Left cardiac atrium (tissue), 4 donors: Measurements from ENCODE around the gene CCDC183. TPM values are rescaled to one million over a fixed set of nuclear protein-coding genes. Genes with fewer than 3 reads are reported as not detected.
"Not testable (repeated sequence)": the region's sequence is repeated elsewhere in the genome, so short reads cannot be mapped to it uniquely, and the experiment has no call there.

Source experiments
- ATAC-seq, 2 donors: fragments of 200-7000 bp; cut with Tn5 transposase; one replicate each; pipeline ENCODE4 v1.9.1; 2020; ENCODE audit warnings: mild to moderate bottlenecking in 2 of 2, moderate library complexity in 2 of 2
- DNase-seq: peaks from one replicate; pipeline ENCODE4 v3.0.0-alpha.2; 2020
- intact Hi-C, 2 donors: fragments of 100-400 bp; cut with DNase I; formaldehyde crosslinking; loops; one replicate each; pipeline versions ENCODE4 v1.14.1 to v1.15.1; 2022 to 2023
- total RNA-seq, 2 donors: library from RNA; stranded (reverse); fragmentation: NEBNext Ultra II Directional; extraction: Animal tissue kit (Norgen Biotek cat#: 25700); gene quantifications; one replicate each; pipeline ENCODE4 v1.2.1, GENCODE V29; 2021
- donor health status: DM: no; HTN: yes; CAD: no.
- donor health status: DM: no; HTN: yes; CAD: no; lungs with severe emphysema.
- donor health status: DM: yes; HTN: yes; CAD: no.
- donor health status: Dilated cardiomyopathy.

CCDC183 gene
- total RNA-seq, 2 donors from 2014 or later = 1.1 to 1.6 TPM

- peak in 1 of 2 donors; percentile 0 for ATAC-seq
These were observed 45.7 kb downstream of the CCDC183 start for GRCh38 chr9:136841646-136842379.

GRCh38 chr9:136842380-136842948 lies 46.3 kb downstream of the CCDC183 start, which contains the start of gene AJM1:
AJM1 (plus strand) TSS chr9:136842478; CDS start chr9:136844415, 1,937 bp downstream.
- intact Hi-C loops = loop anchor here in 1 of 2 donors (10.0 kb wide), 1 partner anchor 48 kb away; the partner anchor contains the start of genes CCDC183 and TMEM141
- DNase-seq = peak; percentile 85
- peak; percentile 76 to 81 for ATAC-seq

More at GRCh38 chr9:136841646-136842379, 45.7 kb downstream of the CCDC183 start:
- DNase-seq = not testable (repeated sequence)
- intact Hi-C loops = loop anchor here in 1 of 2 donors (10.0 kb wide), 1 partner anchor 47 kb away; the partner anchor contains the start of genes CCDC183 and TMEM141

DNA sequence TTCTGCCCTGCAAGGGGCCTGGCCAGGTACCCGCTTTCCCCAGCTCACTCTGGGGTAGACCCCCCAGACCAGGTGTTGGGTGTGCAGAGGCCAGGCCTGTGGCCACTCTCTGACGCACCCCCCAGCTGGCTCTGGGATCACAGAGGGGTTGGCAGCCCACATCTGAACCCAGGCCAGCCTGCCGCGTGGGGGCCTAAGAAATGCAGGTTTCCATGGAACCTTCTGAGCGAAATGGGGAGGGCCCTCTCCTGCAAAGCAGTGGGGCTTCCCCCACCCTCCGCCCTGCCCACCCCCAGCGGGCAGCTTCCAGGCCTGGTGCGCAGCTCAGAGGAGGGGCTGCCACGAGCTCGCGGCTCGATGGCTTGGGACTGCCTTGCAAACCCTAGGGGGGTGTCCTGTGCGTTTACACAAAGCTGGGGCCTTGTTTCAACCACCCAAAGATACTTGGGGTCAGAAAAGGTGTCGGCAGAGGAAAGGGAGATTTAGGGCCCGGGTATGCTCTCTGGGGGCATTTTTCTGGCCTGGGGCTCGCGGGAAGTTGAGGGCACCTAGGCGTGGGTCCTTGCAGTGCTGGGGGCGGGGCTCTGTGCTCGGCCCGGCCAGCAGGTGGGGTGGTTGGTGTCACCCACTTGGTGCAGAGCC lies 47.1 kb downstream of the CCDC183 start:
- not testable (repeated sequence) for ATAC-seq, DNase-seq
- intact Hi-C loops = loop anchor here in 1 of 2 donors (10.0 kb wide), 1 partner anchor 48 kb away; the partner anchor contains the start of genes CCDC183 and TMEM141

- ATAC-seq (peak in 1 of 2 donors; percentile 0), DNase-seq (peak; percentile 64)
- intact Hi-C loops = loop anchor here in 1 of 2 donors (10.0 kb wide), 1 partner anchor 49 kb away; the partner anchor contains the start of genes CCDC183 and TMEM141
These were observed 47.9 kb downstream of the CCDC183 start for GRCh38 chr9:136843801-136844740.

GRCh38 chr9:136844761-136845464 lies 48.8 kb downstream of the CCDC183 start:
- no peak for DNase-seq
- intact Hi-C loops = loop anchor here in 1 of 2 donors (10.0 kb wide), 1 partner anchor 50 kb away; the partner anchor contains the start of genes CCDC183 and TMEM141
- no peak for ATAC-seq

DNA sequence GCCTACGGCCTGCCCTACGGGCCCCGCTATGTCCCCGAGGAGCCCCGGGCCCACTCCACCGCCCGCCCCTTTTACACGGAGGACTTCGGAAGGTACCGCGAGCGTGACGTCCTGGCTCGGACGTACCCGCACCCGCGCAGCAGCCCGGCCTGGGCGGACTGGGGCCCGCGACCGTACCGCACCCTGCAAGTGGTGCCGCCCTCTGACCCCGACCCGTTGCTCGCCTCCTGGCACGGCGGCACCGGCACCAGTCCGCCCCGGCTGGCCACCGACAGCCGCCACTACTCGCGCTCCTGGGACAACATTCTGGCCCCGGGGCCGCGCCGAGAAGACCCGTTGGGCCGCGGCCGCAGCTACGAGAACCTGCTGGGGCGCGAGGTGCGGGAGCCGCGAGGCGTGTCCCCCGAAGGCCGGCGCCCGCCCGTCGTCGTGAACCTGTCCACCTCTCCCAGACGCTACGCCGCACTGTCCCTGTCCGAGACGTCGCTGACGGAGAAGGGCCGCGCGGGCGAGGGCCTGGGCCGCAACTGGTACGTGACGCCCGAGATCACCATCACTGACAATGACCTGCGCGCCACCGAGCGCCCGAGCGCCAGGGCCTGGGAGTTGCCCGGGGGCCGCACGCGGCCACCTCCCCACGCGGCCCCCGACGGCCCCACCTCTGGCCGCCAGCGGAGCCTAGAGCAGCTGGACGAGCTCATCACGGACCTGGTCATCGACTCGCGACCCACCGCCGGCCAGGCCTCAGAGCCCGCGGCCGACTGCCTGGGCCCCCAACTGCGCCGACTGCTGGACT lies 49.5 kb downstream of the CCDC183 start:
- DNase-seq (no peak), ATAC-seq (no peak)
- intact Hi-C loops = loop anchor here in 1 of 2 donors (10.0 kb wide), 1 partner anchor 51 kb away; the partner anchor contains the start of genes CCDC183 and TMEM141

- no peak for ATAC-seq
- intact Hi-C loops = loop anchor here in 1 of 2 donors (10.0 kb wide), 1 partner anchor 52 kb away; the partner anchor contains the start of genes CCDC183 and TMEM141
- no peak for DNase-seq
These were observed 50.4 kb downstream of the CCDC183 start for GRCh38 chr9:136846376-136847087.

- intact Hi-C loops = loop anchor here in 1 of 2 donors (10.0 kb wide), 1 partner anchor 52 kb away; the partner anchor contains the start of genes CCDC183 and TMEM141
- ATAC-seq (peak; percentile 7 to 42), DNase-seq (peak; percentile 79)
These were observed 51.1 kb downstream of the CCDC183 start for GRCh38 chr9:136847088-136847825.

GRCh38 chr9:136847826-136848392 lies 51.8 kb downstream of the CCDC183 start:
- DNase-seq = peak; percentile 94
- intact Hi-C loops = loop anchor here in 1 of 2 donors (2.0 to 10.0 kb wide), 2 partner anchors 53 to 93 kb away; partner anchors contain the start of genes CCDC183 and TMEM141
- peak; percentile 41 to 63 for ATAC-seq

- intact Hi-C loops = loop anchor here in 1 of 2 donors (2.0 to 10.0 kb wide), 2 partner anchors 54 to 92 kb away; partner anchors contain the start of genes CCDC183 and TMEM141
- ATAC-seq (peak; percentile 15 to 35), DNase-seq (peak; percentile 66)
These were observed 52.4 kb downstream of the CCDC183 start for GRCh38 chr9:136848393-136849037.

DNA sequence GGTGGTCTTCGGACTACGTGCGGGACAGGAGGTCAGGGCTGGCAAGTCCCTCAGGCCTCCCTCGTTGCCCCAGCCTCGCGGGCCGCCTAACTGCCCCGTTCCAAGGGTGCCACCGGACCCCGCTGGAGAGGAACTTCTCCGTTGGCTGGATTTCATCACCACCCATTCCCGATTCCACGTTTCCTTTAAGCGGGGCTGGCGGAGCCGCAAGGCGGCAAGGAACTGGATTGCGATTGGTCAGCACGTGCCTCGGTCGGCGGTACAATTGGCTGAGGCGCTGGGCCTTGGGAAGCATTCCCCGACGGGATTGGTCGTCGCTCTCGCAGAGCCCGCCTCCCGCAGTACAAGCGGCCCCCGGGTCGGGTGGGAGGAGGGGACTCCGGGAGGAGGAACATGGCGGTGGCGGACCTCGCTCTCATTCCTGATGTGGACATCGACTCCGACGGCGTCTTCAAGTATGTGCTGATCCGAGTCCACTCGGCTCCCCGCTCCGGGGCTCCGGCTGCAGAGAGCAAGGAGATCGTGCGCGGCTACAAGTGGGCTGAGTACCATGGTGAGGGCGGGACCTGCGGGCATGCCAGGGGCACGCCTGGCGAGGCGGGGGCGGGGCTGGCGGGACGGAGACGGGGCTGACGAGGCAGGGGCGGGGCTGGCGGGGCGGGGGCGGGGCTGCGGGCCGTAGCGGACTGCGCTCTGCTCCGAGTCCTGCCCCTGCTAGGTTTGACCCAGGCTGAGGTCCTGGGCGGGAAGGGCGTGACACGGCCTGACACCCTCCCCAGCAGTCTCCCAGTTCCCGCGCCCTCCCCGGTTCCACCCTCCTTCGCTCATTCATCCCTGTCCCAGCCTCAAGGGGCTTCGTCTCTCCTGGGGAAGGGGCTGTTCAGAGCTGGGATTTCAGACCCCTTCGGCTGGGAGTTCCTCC lies 53.2 kb downstream of the CCDC183 start, which contains the start of gene PHPT1:
PHPT1 (plus strand) TSS at position 372 of the 922 bp plus-strand sequence; CDS start at position 394, 22 bp downstream.
- ATAC-seq (peak; percentile 85 to 87), DNase-seq (peak; percentile 99)
- intact Hi-C loops = loop anchor here in 1 of 2 donors (2.0 to 10.0 kb wide), 2 partner anchors 54 to 92 kb away; partner anchors contain the start of genes CCDC183 and TMEM141

GRCh38 chr9:136849960-136850865 lies 54.1 kb downstream of the CCDC183 start:
- ATAC-seq (no peak), DNase-seq (peak; percentile 40)
- intact Hi-C loops = loop anchor here in 1 of 2 donors (2.0 to 10.0 kb wide), 2 partner anchors 55 to 91 kb away; partner anchors contain the start of genes CCDC183 and TMEM141
